K562 (cell line): Measurements from ENCODE around the gene TRAF7.
"Not testable (repeated sequence)": the region's sequence is repeated elsewhere in the genome, so short reads cannot be mapped to it uniquely, and the experiment has no call there.

ENCODE experiments used
- ARNT ChIP-seq, 2 experiments: fragments of 450-650 bp; IDR thresholded peaks; 2 replicates each; pipeline ENCODE4 v1.6.1; 2016; ENCODE audit warnings: mild to moderate bottlenecking in 1 of 2
- BHLHE40 ChIP-seq: IDR thresholded peaks from 2 replicates; pipeline ENCODE4 v1.6.1; 2011; ENCODE audit warnings: low read length, improper control_type of control experiment
- CTCF ChIP-seq, 3 experiments: IDR thresholded peaks in 2 of 3; conservative IDR thresholded peaks in 1 of 3; 2 replicates each; pipeline ENCODE4 v1.5.1; 2011 to 2012; ENCODE audit warnings: low read length in 3 of 3, mild to moderate bottlenecking in 3 of 3, control low read depth in 2 of 3, improper control_type of control experiment in 1 of 3, inconsistent platforms in 1 of 3, low read depth in 1 of 3, mixed read lengths in 1 of 3, moderate library complexity in 1 of 3; ENCODE audit not compliant: insufficient read depth in 2 of 3
- ZNF263 ChIP-seq: sonication (generic); formaldehyde crosslinking; IDR thresholded peaks from 2 replicates; pipeline ENCODE4 v1.8.0; 2022; ENCODE audit warnings: mild to moderate bottlenecking, missing genetic modification reagents, borderline replicate concordance
- ZNF512 ChIP-seq: IDR thresholded peaks from 2 replicates; pipeline ENCODE4 v1.6.1; 2016; ENCODE audit warnings: missing genetic modification characterization, missing compliant biosample characterization
- TF ChIP-seq, protein P1 (sequence below): fragments of 450-650 bp; IDR thresholded peaks from 2 replicates; pipeline ENCODE4 v1.6.1; 2016; ENCODE audit warnings: borderline replicate concordance

DNA sequence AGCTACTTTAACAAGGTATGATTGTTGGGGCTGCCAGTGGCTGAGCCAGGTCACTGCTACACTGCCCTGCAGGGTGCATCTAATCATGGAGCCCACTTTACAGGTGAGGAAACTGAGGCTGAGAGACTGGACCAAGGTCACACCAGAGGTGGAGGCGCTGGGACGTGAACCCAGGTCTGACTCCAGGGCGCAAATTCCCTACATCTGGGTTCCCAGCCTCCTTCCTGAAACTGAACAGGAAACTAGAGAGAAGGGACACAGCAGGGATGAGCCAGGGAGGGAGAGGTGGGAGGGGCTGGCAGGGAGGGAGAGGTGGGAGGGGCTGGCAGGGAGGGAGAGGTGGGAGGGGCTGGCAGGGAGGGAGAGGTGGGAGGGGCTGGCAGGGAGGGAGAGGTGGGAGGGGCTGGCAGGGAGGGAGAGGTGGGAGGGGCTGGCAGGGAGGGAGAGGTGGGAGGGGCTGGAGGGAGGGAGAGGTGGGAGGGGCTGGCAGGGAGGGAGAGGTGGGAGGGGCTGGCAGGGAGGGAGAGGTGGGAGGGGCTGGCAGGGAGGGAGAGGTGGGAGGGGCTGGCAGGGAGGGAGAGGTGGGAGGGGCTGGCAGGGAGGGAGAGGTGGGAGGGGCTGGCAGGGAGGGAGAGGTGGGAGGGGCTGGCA lies 27.8 kb upstream of the TRAF7 start:
- TF ChIP-seq CTCF (IDR thresholded peaks at IDR 0.05 in 2 of 3, conservative IDR thresholded peaks at IDR 0.05 in 1 of 3; ENCODE audit: insufficient read depth in 2 of 3, low read depth in 1 of 3, low read length in 3 of 3); ZNF263 (CRISPR knock-in tag); ARNT (IDR thresholded peaks at IDR 0.05); BHLHE40; ZNF512 (tag): not testable (repeated sequence)
- TF ChIP-seq, protein P1, sequence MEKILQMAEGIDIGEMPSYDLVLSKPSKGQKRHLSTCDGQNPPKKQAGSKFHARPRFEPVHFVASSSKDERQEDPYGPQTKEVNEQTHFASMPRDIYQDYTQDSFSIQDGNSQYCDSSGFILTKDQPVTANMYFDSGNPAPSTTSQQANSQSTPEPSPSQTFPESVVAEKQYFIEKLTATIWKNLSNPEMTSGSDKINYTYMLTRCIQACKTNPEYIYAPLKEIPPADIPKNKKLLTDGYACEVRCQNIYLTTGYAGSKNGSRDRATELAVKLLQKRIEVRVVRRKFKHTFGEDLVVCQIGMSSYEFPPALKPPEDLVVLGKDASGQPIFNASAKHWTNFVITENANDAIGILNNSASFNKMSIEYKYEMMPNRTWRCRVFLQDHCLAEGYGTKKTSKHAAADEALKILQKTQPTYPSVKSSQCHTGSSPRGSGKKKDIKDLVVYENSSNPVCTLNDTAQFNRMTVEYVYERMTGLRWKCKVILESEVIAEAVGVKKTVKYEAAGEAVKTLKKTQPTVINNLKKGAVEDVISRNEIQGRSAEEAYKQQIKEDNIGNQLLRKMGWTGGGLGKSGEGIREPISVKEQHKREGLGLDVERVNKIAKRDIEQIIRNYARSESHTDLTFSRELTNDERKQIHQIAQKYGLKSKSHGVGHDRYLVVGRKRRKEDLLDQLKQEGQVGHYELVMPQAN, result not testable (repeated sequence)
